Raji (cell line): ENCODE measurements around the gene AMIGO1.

Source experiments
- POLR2A ChIP-seq: IDR thresholded peaks from 2 replicates; pipeline ENCODE4 v1.6.1; 2011; ENCODE audit warnings: low read depth, low read length, control low read depth; ENCODE audit not compliant: insufficient read depth

The AMIGO1 gene

GRCh38 chr1:109485001-109485400 lies 24.5 kb downstream of the AMIGO1 start:
- TF ChIP-seq POLR2A: no peak

- no peak for TF ChIP-seq POLR2A
Measured at GRCh38 chr1:109484519-109484975, 25.0 kb downstream of the AMIGO1 start.

- TF ChIP-seq POLR2A: peak; percentile 80
Measured at GRCh38 chr1:109483672-109484518, 25.6 kb downstream of the AMIGO1 start, which contains the start of gene ATXN7L2. Gene ATXN7L2, plus strand, starts transcription at chr1:109483905. Its CDS starts 49 bp downstream, at chr1:109483954.

GRCh38 chr1:109482791-109483671 lies 26.5 kb downstream of the AMIGO1 start:
- TF ChIP-seq POLR2A: no peak

GRCh38 chr1:109482242-109482641 lies 27.3 kb downstream of the AMIGO1 start:
- TF ChIP-seq POLR2A: no peak

- TF ChIP-seq POLR2A: no peak
Measured at GRCh38 chr1:109481646-109482045, 27.9 kb downstream of the AMIGO1 start.

GRCh38 chr1:109479901-109480300 lies 29.6 kb downstream of the AMIGO1 start:
- no peak for TF ChIP-seq POLR2A

GRCh38 chr1:109479311-109479710 lies 30.2 kb downstream of the AMIGO1 start:
- TF ChIP-seq POLR2A: no peak

- no peak for TF ChIP-seq POLR2A
Measured at GRCh38 chr1:109478806-109479205, 30.7 kb downstream of the AMIGO1 start.

- peak; percentile 33; the same call in 1 of the 2 replicates for TF ChIP-seq POLR2A
Measured at GRCh38 chr1:109477821-109478220, 31.7 kb downstream of the AMIGO1 start.

- no peak for TF ChIP-seq POLR2A
Measured at GRCh38 chr1:109476825-109477224, 32.7 kb downstream of the AMIGO1 start.

GRCh38 chr1:109475261-109475660 lies 34.3 kb downstream of the AMIGO1 start:
- no peak for TF ChIP-seq POLR2A

- TF ChIP-seq POLR2A: no peak
Measured at GRCh38 chr1:109474697-109475096, 34.8 kb downstream of the AMIGO1 start.

GRCh38 chr1:109472779-109473178 lies 36.7 kb downstream of the AMIGO1 start:
- TF ChIP-seq POLR2A: no peak

GRCh38 chr1:109470245-109470644 lies 39.3 kb downstream of the AMIGO1 start:
- TF ChIP-seq POLR2A: no peak

- TF ChIP-seq POLR2A: no peak
Measured at GRCh38 chr1:109468903-109469302, 40.6 kb downstream of the AMIGO1 start.
